SK-N-MC (cell line): ENCODE results near the gene KIF26B.

ENCODE experiments used
- EZH2 ChIP-seq: fragments of 200-600 bp; sonication (generic); IDR thresholded peaks from one replicate; pipeline ENCODE4 v1.6.1; 2017; ENCODE audit warnings: antibody characterized with exemption
- FOXP2 ChIP-seq: optimal IDR thresholded peaks from 2 replicates; pipeline ENCODE3; 2011; ENCODE audit warnings: mild to moderate bottlenecking, moderate library complexity; ENCODE audit not compliant: insufficient read depth; ENCODE audit errors: extremely low read length, control extremely low read depth
- POLR2AphosphoS5 ChIP-seq: IDR thresholded peaks from 2 replicates; pipeline ENCODE4 v1.6.1; 2012; ENCODE audit warnings: mild to moderate bottlenecking, low read depth, low read length, borderline replicate concordance

- no peak for TF ChIP-seq POLR2AphosphoS5
- no peak for TF ChIP-seq EZH2
- no peak for TF ChIP-seq FOXP2
Observed at GRCh38 chr1:245528258-245528635, 373.5 kb downstream of the KIF26B start.
